OCI-LY1 (cell line): ENCODE measurements around the gene PRPH.

ENCODE experiments used
- H2AFZ ChIP-seq: fragments of 200-600 bp; sonication (generic), shearing (Covaris generic); 2 replicates; pipeline ENCODE4 v1.6.0; 2014; ENCODE audit warnings: antibody characterized with exemption, mild to moderate bottlenecking, low read length
- H3F3A ChIP-seq: fragments of 200-600 bp; sonication (generic), shearing (Covaris generic); 2 replicates; pipeline ENCODE4 v1.6.0; 2014; ENCODE audit warnings: mild to moderate bottlenecking, antibody characterized with exemption, low read length, moderate library complexity; ENCODE audit not compliant: insufficient read depth
- H3K27ac ChIP-seq: fragments of 200-600 bp; sonication (generic); 2 replicates; pipeline ENCODE4 v1.5.1; 2014; ENCODE audit warnings: low read length, mixed run types, mild to moderate bottlenecking, low read depth; ENCODE audit not compliant: poor library complexity, severe bottlenecking
- H3K27me3 ChIP-seq: fragments of 200-600 bp; sonication (generic); 2 replicates; pipeline ENCODE4 v1.6.0; 2014; ENCODE audit warnings: antibody characterized with exemption, mild to moderate bottlenecking, low read length, moderate library complexity; ENCODE audit not compliant: insufficient read depth
- H3K36me3 ChIP-seq: fragments of 200-600 bp; sonication (generic); 2 replicates; pipeline ENCODE4 v1.6.1; 2014; ENCODE audit warnings: mild to moderate bottlenecking, antibody characterized with exemption, low read length, moderate library complexity, mixed read lengths; ENCODE audit not compliant: insufficient read depth
- H3K4me1 ChIP-seq: fragments of 200-600 bp; sonication (generic); 2 replicates; pipeline ENCODE4 v1.5.1; 2014; ENCODE audit warnings: mild to moderate bottlenecking, low read length, moderate library complexity; ENCODE audit not compliant: insufficient read depth, severe bottlenecking
- H3K4me2 ChIP-seq: fragments of 200-600 bp; sonication (generic), shearing (Covaris generic); 2 replicates; pipeline ENCODE4 v1.6.1; 2014; ENCODE audit warnings: low read length
- H3K4me3 ChIP-seq: fragments of 200-600 bp; sonication (generic); 2 replicates; pipeline ENCODE4 v1.5.1; 2014; ENCODE audit warnings: low read length, low read depth, mild to moderate bottlenecking, mixed read lengths; ENCODE audit not compliant: poor library complexity, severe bottlenecking
- H3K79me2 ChIP-seq: fragments of 200-600 bp; shearing (Covaris generic); 2 replicates; pipeline ENCODE4 v1.6.1; 2016; ENCODE audit warnings: mixed run types, low read length, mixed read lengths; ENCODE audit not compliant: insufficient read depth
- H3K9ac ChIP-seq: fragments of 200-600 bp; sonication (generic), shearing (Covaris generic); 2 replicates; pipeline ENCODE4 v1.6.1; 2014; ENCODE audit warnings: mild to moderate bottlenecking, low read length, mixed read lengths
- H3K9me2 ChIP-seq: fragments of 200-600 bp; sonication (generic), shearing (Covaris generic); 2 replicates; pipeline ENCODE4 v1.6.1; 2014; ENCODE audit warnings: low read depth, mild to moderate bottlenecking, low read length, mixed read lengths
- H3K9me3 ChIP-seq: fragments of 200-600 bp; shearing (Covaris generic); 2 replicates; pipeline ENCODE4 v1.6.1; 2014; ENCODE audit warnings: low read length, mixed read lengths
- H4K20me1 ChIP-seq: fragments of 200-600 bp; sonication (generic), shearing (Covaris generic); 2 replicates; pipeline ENCODE4 v1.6.0; 2016; ENCODE audit warnings: mild to moderate bottlenecking, low read length; ENCODE audit not compliant: insufficient read depth
- EZH2 ChIP-seq: fragments of 200-600 bp; sonication (generic), shearing (Covaris generic); IDR thresholded peaks from 2 replicates; pipeline ENCODE4 v1.8.0; 2017; ENCODE audit warnings: borderline replicate concordance, mixed run types, mild to moderate bottlenecking, antibody characterized with exemption, low read length, moderate library complexity, mixed read lengths
- TF ChIP-seq, protein P1 (sequence below): fragments of 200-600 bp; sonication (generic), shearing (Covaris generic); IDR thresholded peaks from 2 replicates; pipeline ENCODE4 v1.5.1; 2017; ENCODE audit warnings: mild to moderate bottlenecking, antibody characterized with exemption, low read length, moderate library complexity, mixed read lengths

Gene PRPH

GRCh38 chr12:49339464-49339861 lies 44.5 kb downstream of the PRPH start:
- no peak overlapping the region for H3K4me2 ChIP-seq
- H3K4me3 ChIP-seq: no peak overlapping the region
- H3K9me3 ChIP-seq: no peaks in the 10 kb centered on the region
- H3K9ac ChIP-seq: no peak overlapping the region
- H3K9me2 ChIP-seq: no peaks in the 10 kb centered on the region
- H3K36me3 ChIP-seq: no peaks in the 10 kb centered on the region
- no peak for TF ChIP-seq EZH2
- TF ChIP-seq, protein P1, sequence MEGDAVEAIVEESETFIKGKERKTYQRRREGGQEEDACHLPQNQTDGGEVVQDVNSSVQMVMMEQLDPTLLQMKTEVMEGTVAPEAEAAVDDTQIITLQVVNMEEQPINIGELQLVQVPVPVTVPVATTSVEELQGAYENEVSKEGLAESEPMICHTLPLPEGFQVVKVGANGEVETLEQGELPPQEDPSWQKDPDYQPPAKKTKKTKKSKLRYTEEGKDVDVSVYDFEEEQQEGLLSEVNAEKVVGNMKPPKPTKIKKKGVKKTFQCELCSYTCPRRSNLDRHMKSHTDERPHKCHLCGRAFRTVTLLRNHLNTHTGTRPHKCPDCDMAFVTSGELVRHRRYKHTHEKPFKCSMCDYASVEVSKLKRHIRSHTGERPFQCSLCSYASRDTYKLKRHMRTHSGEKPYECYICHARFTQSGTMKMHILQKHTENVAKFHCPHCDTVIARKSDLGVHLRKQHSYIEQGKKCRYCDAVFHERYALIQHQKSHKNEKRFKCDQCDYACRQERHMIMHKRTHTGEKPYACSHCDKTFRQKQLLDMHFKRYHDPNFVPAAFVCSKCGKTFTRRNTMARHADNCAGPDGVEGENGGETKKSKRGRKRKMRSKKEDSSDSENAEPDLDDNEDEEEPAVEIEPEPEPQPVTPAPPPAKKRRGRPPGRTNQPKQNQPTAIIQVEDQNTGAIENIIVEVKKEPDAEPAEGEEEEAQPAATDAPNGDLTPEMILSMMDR: no peak
- H3F3A ChIP-seq: no peaks in the 10 kb centered on the region
- peaks cover 16% of the 10 kb centered on the region for H3K4me1 ChIP-seq
- no peak overlapping the region for H3K27ac ChIP-seq
- no peaks in the 10 kb centered on the region for H4K20me1 ChIP-seq
- H2AFZ ChIP-seq: no peak overlapping the region
- H3K79me2 ChIP-seq: no peaks in the 10 kb centered on the region
- H3K27me3 ChIP-seq: no peaks in the 10 kb centered on the region

- Histone ChIP-seq H3K4me3 (no peak overlapping the region), H3K4me2 (no peak overlapping the region), H3K9me3 (no peaks in the 10 kb centered on the region), H3K9me2 (no peaks in the 10 kb centered on the region), H2AFZ (no peak overlapping the region), H3K27ac (no peak overlapping the region), H3K27me3 (no peaks in the 10 kb centered on the region), H3K36me3 (no peaks in the 10 kb centered on the region), H3K4me1 (peaks cover 16% of the 10 kb centered on the region), H4K20me1 (no peaks in the 10 kb centered on the region), H3F3A (no peaks in the 10 kb centered on the region), H3K9ac (no peak overlapping the region), H3K79me2 (no peaks in the 10 kb centered on the region)
- no peak for TF ChIP-seq EZH2
- TF ChIP-seq, protein P1: no peak
Observed at GRCh38 chr12:49340095-49340870, 45.3 kb downstream of the PRPH start.

GRCh38 chr12:49340971-49341776 lies 46.2 kb downstream of the PRPH start:
- Histone ChIP-seq H3K9me3 (no peaks in the 10 kb centered on the region), H3K9me2 (no peaks in the 10 kb centered on the region), H2AFZ (no peak overlapping the region), H3K4me1 (peaks cover 24% of the 10 kb centered on the region), H3K27me3 (0 out of 2 replicates have a peak, but pooled peaks cover under 1% of the 10 kb centered on the region), H3K4me2 (no peak overlapping the region), H3K9ac (no peak overlapping the region), H3K27ac (no peak overlapping the region), H3K36me3 (no peaks in the 10 kb centered on the region), H3K4me3 (no peak overlapping the region), H4K20me1 (no peaks in the 10 kb centered on the region), H3F3A (no peaks in the 10 kb centered on the region), H3K79me2 (no peaks in the 10 kb centered on the region)
- TF ChIP-seq, protein P1: no peak
- TF ChIP-seq EZH2: no peak
